Liver (tissue), 9 donors: ENCODE data around the gene PRKN. TPM values are rescaled to one million over a fixed set of nuclear protein-coding genes. Genes with fewer than 3 reads are reported as not detected.

Experiments used
- DNase-seq: peaks from one replicate; pipeline ENCODE4 v3.0.0-alpha.2; 2017; ENCODE audit warnings: low spot score
- H3K27ac ChIP-seq, 2 donors: one replicate each; pipeline ENCODE4 v1.7.0; 2013; ENCODE audit warnings: inconsistent platforms in 2 of 2, low read length in 2 of 2, control low read depth in 1 of 2, low read depth in 1 of 2, mild to moderate bottlenecking in 1 of 2
- H3K27me3 ChIP-seq, 4 donors: one replicate each; pipeline versions ENCODE4 v1.6.1 to v1.7.0; 2013; ENCODE audit warnings: low read length in 3 of 4, inconsistent platforms in 1 of 4, mild to moderate bottlenecking in 1 of 4, moderate library complexity in 1 of 4; ENCODE audit not compliant: control insufficient read depth in 4 of 4, insufficient read depth in 4 of 4
- H3K36me3 ChIP-seq, 4 donors: one replicate each; pipeline versions ENCODE4 v1.6.1 to v1.7.0; 2013; ENCODE audit warnings: low read length in 3 of 4, mild to moderate bottlenecking in 3 of 4, low read depth in 1 of 4, moderate library complexity in 1 of 4; ENCODE audit not compliant: control insufficient read depth in 4 of 4, insufficient read depth in 3 of 4
- H3K4me1 ChIP-seq, 4 donors: one replicate each; pipeline versions ENCODE4 v1.6.1 to v1.7.0; 2013; ENCODE audit warnings: low read length in 3 of 4, mild to moderate bottlenecking in 3 of 4, moderate library complexity in 1 of 4; ENCODE audit not compliant: control insufficient read depth in 4 of 4, insufficient read depth in 4 of 4
- H3K4me3 ChIP-seq, 3 donors: one replicate each; pipeline versions ENCODE4 v1.6.1 to v1.7.0; 2013; ENCODE audit warnings: low read length in 3 of 3, control low read depth in 1 of 3, low read depth in 1 of 3, mild to moderate bottlenecking in 1 of 3
- H3K9ac ChIP-seq, 2 donors: one replicate each; pipeline ENCODE4 v1.7.0; 2013; ENCODE audit warnings: low read length in 2 of 2, mild to moderate bottlenecking in 2 of 2, moderate library complexity in 2 of 2, control low read depth in 1 of 2, low read depth in 1 of 2
- H3K9me3 ChIP-seq, 4 donors: one replicate each; pipeline versions ENCODE4 v1.6.1 to v1.7.0; 2013; ENCODE audit warnings: low read length in 3 of 4; ENCODE audit not compliant: control insufficient read depth in 4 of 4
- EGR1 ChIP-seq, 2 donors: IDR thresholded peaks; 2 replicates each; pipeline ENCODE4 v1.6.1; 2016 to 2018; ENCODE audit warnings: antibody characterized with exemption in 2 of 2, low read depth in 2 of 2
- FOXA1 ChIP-seq: IDR thresholded peaks from 2 replicates; pipeline ENCODE4 v1.6.1; 2016; ENCODE audit warnings: antibody characterized with exemption
- FOXA2 ChIP-seq: IDR thresholded peaks from 2 replicates; pipeline ENCODE4 v1.6.1; 2016; ENCODE audit warnings: antibody characterized with exemption
- GABPA ChIP-seq, 2 donors: IDR thresholded peaks in 1 of 2; conservative IDR thresholded peaks in 1 of 2; 2 replicates each; pipeline ENCODE4 v1.6.1; 2016; ENCODE audit warnings: antibody characterized with exemption in 2 of 2, mild to moderate bottlenecking in 1 of 2, moderate library complexity in 1 of 2
- HNF4A ChIP-seq, 2 donors: conservative IDR thresholded peaks; 2 replicates each; pipeline ENCODE4 v1.6.1; 2016; ENCODE audit warnings: antibody characterized with exemption in 2 of 2, mild to moderate bottlenecking in 2 of 2
- HNF4G ChIP-seq: IDR thresholded peaks from 2 replicates; pipeline ENCODE4 v1.6.1; 2016; ENCODE audit warnings: antibody characterized with exemption
- JUND ChIP-seq, 2 donors: IDR thresholded peaks; 2 replicates each; pipeline ENCODE4 v1.6.1; 2016; ENCODE audit warnings: antibody characterized with exemption in 2 of 2
- MAX ChIP-seq: IDR thresholded peaks from 2 replicates; pipeline ENCODE4 v1.6.1; 2016; ENCODE audit warnings: antibody characterized with exemption
- NR2F2 ChIP-seq: IDR thresholded peaks from 2 replicates; pipeline ENCODE4 v1.6.1; 2016; ENCODE audit warnings: antibody characterized with exemption
- RAD21 ChIP-seq, 2 donors: IDR thresholded peaks; 2 replicates each; pipeline ENCODE4 v1.6.1; 2016; ENCODE audit warnings: antibody characterized with exemption in 2 of 2, mild to moderate bottlenecking in 2 of 2
- REST ChIP-seq: IDR thresholded peaks from 2 replicates; pipeline ENCODE4 v1.6.1; 2016; ENCODE audit warnings: antibody characterized with exemption, mild to moderate bottlenecking
- RXRA ChIP-seq, 2 donors: IDR thresholded peaks; 2 replicates each; pipeline ENCODE4 v1.6.1; 2017 to 2018; ENCODE audit warnings: antibody characterized with exemption in 2 of 2, mild to moderate bottlenecking in 1 of 2
- SP1 ChIP-seq: IDR thresholded peaks from 2 replicates; pipeline ENCODE4 v1.6.1; 2018; ENCODE audit warnings: antibody characterized with exemption, mild to moderate bottlenecking
- TAF1 ChIP-seq: conservative IDR thresholded peaks from 2 replicates; pipeline ENCODE4 v1.6.1; 2016; ENCODE audit warnings: antibody characterized with exemption, mild to moderate bottlenecking
- YY1 ChIP-seq: IDR thresholded peaks from 2 replicates; pipeline ENCODE4 v1.6.1; 2016; ENCODE audit warnings: antibody characterized with exemption, mild to moderate bottlenecking
- ZBTB33 ChIP-seq: IDR thresholded peaks from 2 replicates; pipeline ENCODE4 v1.6.1; 2016; ENCODE audit warnings: antibody characterized with exemption
- WGBS: extraction: QIAGEN DNeasy Blood & Tissue Kit; methylation state at CpG from one replicate; pipeline ENCODE4 v1.1.7; 2013; 5-methylcytosine and 5-hydroxymethylcytosine counted together
- polyA plus RNA-seq, 2 donors: library from polyadenylated mRNA; stranded (reverse) in 1 of 2; unstranded in 1 of 2; fragments of 200-250 nt in 1 of 2; fragments of >200 nt in 1 of 2; fragmentation: Nextera tagmentation in 1 of 2; extraction: Ambion mirVana in 1 of 2; gene quantifications; one replicate each; pipeline versions ENCODE4 v1.2.1 to v1.2.3, GENCODE V29; 2013 to 2015
- total RNA-seq, 2 donors: library from RNA; depleted of rRNA; stranded (reverse); fragments of >200 nt; gene quantifications; one replicate each; pipeline ENCODE4 v1.2.3, GENCODE V29; 2014
- TF ChIP-seq, protein P1 (sequence below): fragments of 150-350 bp; IDR thresholded peaks from 2 replicates; pipeline ENCODE4 v1.5.1; 2017; ENCODE audit warnings: improper control_type of control experiment, low read depth, low read length; ENCODE audit not compliant: missing input control
- TF ChIP-seq, protein P2 (sequence below): IDR thresholded peaks from 2 replicates; pipeline ENCODE4 v1.6.1; 2016; ENCODE audit warnings: antibody characterized with exemption
- donor health status: healthy.
- donor health status: healthy.
- donor health status: healthy.
- donor health status: healthy.
- donor health status: healthy.

PRKN gene
- total and polyA plus RNA-seq, 4 donors = 0.47 to 4.1 (median 3.2) TPM

- TF ChIP-seq RXRA (IDR thresholded peaks at IDR 0.05) (peak; percentile 66 to 90), HNF4A (conservative IDR thresholded peaks at IDR 0.05) (peak; percentile 50 to 78), TAF1 (no peak), FOXA2 (peak; percentile 76), SP1 (peak; percentile 73)
- TF ChIP-seq, protein P1, sequence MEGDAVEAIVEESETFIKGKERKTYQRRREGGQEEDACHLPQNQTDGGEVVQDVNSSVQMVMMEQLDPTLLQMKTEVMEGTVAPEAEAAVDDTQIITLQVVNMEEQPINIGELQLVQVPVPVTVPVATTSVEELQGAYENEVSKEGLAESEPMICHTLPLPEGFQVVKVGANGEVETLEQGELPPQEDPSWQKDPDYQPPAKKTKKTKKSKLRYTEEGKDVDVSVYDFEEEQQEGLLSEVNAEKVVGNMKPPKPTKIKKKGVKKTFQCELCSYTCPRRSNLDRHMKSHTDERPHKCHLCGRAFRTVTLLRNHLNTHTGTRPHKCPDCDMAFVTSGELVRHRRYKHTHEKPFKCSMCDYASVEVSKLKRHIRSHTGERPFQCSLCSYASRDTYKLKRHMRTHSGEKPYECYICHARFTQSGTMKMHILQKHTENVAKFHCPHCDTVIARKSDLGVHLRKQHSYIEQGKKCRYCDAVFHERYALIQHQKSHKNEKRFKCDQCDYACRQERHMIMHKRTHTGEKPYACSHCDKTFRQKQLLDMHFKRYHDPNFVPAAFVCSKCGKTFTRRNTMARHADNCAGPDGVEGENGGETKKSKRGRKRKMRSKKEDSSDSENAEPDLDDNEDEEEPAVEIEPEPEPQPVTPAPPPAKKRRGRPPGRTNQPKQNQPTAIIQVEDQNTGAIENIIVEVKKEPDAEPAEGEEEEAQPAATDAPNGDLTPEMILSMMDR = no peak
Observed at GRCh38 chr6:162249907-162250642, 477.5 kb downstream of the PRKN start (continued).

DNA sequence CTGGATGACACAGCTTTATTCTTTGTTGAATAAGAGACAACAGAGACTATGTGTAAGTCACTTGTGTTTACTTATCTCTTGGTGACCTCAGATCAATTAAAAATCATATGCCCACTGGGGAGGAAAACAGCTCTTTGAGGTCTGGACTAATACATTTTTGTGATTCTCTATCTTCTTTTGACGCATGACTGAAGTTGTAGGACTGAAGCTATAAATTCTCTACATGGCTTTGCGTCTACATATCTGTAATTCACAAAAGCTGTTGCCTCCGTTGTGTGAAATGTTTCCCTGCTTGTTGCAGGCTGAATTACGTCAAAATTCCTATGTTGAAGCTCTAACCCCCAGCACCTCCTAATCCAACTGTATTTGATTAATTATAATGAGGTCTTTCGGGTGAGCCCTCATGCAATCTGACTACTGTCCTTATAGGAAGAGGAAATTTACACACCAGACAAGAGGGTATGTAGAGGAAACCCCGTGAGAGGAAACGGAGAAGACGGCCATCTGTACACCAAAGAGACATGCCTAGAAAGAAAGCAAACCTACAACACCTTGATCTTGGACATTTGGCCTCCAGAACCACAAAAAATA is 481.6 kb downstream of the PRKN start:
- 86% methylated on average over 8 of the region's 8 CpGs for WGBS

More for the DNA sequence above, 481.6 kb downstream of the PRKN start:
- H3K36me3 ChIP-seq = no peaks in the 10 kb centered on the region
- H3K27ac ChIP-seq = no peak overlapping the region
- H3K4me1 ChIP-seq = peaks cover 0 to 20% (median 6%) of the 10 kb centered on the region in 4 donors
- no peak overlapping the region for H3K4me3 ChIP-seq
- H3K9me3 ChIP-seq = no peaks in the 10 kb centered on the region
- no peak overlapping the region for H3K9ac ChIP-seq
- no peak for DNase-seq
- TF ChIP-seq, protein P1 = no peak
- peak; percentile 16 to 33 for TF ChIP-seq RXRA (IDR thresholded peaks at IDR 0.05)
- TF ChIP-seq HNF4A (conservative IDR thresholded peaks at IDR 0.05) = peak in 1 of 2 donors; percentile 8
- TF ChIP-seq REST = no peak
- no peak for TF ChIP-seq TAF1
- no peak for TF ChIP-seq GABPA (IDR thresholded peaks at IDR 0.05 in 1 of 2, conservative IDR thresholded peaks at IDR 0.05 in 1 of 2)
- TF ChIP-seq HNF4G = no peak
- no peak for TF ChIP-seq ZBTB33
- no peak for TF ChIP-seq EGR1 (IDR thresholded peaks at IDR 0.05; ENCODE audit: low read depth in 2 of 2)
- no peak for TF ChIP-seq MAX
- TF ChIP-seq RAD21 (IDR thresholded peaks at IDR 0.05) = no peak
- peak; percentile 18 for TF ChIP-seq FOXA2
- TF ChIP-seq SP1 = no peak
- no peak for TF ChIP-seq NR2F2
- TF ChIP-seq JUND (IDR thresholded peaks at IDR 0.05) = no peak
- TF ChIP-seq YY1 = no peak
- TF ChIP-seq, protein P2, sequence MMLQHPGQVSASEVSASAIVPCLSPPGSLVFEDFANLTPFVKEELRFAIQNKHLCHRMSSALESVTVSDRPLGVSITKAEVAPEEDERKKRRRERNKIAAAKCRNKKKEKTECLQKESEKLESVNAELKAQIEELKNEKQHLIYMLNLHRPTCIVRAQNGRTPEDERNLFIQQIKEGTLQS = no peak
- no peak for TF ChIP-seq FOXA1
- no peaks in the 10 kb centered on the region for H3K27me3 ChIP-seq
